GM21786 (cell line): ENCODE data around the gene GSK3A.
A peak's percentile ranks its signal among the peaks of the same experiment; 100 is the strongest.

ENCODE experiments used
- ATAC-seq: cut with Tn5 transposase; IDR thresholded peaks from one replicate; pipeline ENCODE4 v1.9.1; 2021; ENCODE audit not compliant: unreplicated experiment

GSK3A gene

GRCh38 chr19:42281146-42281826 is 38.9 kb upstream of the GSK3A start:
- ATAC-seq: no peak

GRCh38 chr19:42280815-42281145 is 38.4 kb upstream of the GSK3A start:
- ATAC-seq: no peak

GRCh38 chr19:42279902-42280814 is 37.8 kb upstream of the GSK3A start:
- ATAC-seq: peak; percentile 43

- ATAC-seq: no peak
Measured at GRCh38 chr19:42279155-42279901, 36.9 kb upstream of the GSK3A start.

- ATAC-seq: no peak
Measured at GRCh38 chr19:42278452-42279154, 36.2 kb upstream of the GSK3A start.

GRCh38 chr19:42277821-42278451 is 35.5 kb upstream of the GSK3A start:
- no peak for ATAC-seq

GRCh38 chr19:42276821-42277220 is 34.4 kb upstream of the GSK3A start:
- no peak for ATAC-seq

GRCh38 chr19:42276284-42276683 is 33.9 kb upstream of the GSK3A start:
- no peak for ATAC-seq

- no peak for ATAC-seq
Measured at GRCh38 chr19:42275517-42275916, 33.1 kb upstream of the GSK3A start.

- ATAC-seq: no peak
Measured at GRCh38 chr19:42275103-42275502, 32.7 kb upstream of the GSK3A start.

- no peak for ATAC-seq
Measured at GRCh38 chr19:42274065-42274682, 31.8 kb upstream of the GSK3A start.

- ATAC-seq: no peak
Measured at GRCh38 chr19:42273407-42274064, 31.1 kb upstream of the GSK3A start.

GRCh38 chr19:42272989-42273406 is 30.6 kb upstream of the GSK3A start:
- ATAC-seq: no peak

GRCh38 chr19:42272535-42272897 is 30.1 kb upstream of the GSK3A start:
- ATAC-seq: no peak

- no peak for ATAC-seq
Measured at GRCh38 chr19:42271861-42272534, 29.6 kb upstream of the GSK3A start.

GRCh38 chr19:42271045-42271419 is 28.6 kb upstream of the GSK3A start:
- no peak for ATAC-seq

GRCh38 chr19:42270346-42271044 is 28.1 kb upstream of the GSK3A start:
- no peak for ATAC-seq

- no peak for ATAC-seq
Measured at GRCh38 chr19:42269478-42270345, 27.3 kb upstream of the GSK3A start.
